Activated T-cell treated with anti-CD3 and anti-CD28 coated beads, Interleukin-2, amount 50 U/mL, for 1 hour (primary cell): ENCODE data around the gene RPL35.
A peak's percentile ranks its signal among the peaks of the same experiment; 100 is the strongest.

Source experiments
- DNase-seq: peaks from one replicate; pipeline ENCODE4 v3.0.0-alpha.2; 2020

Gene RPL35

DNA sequence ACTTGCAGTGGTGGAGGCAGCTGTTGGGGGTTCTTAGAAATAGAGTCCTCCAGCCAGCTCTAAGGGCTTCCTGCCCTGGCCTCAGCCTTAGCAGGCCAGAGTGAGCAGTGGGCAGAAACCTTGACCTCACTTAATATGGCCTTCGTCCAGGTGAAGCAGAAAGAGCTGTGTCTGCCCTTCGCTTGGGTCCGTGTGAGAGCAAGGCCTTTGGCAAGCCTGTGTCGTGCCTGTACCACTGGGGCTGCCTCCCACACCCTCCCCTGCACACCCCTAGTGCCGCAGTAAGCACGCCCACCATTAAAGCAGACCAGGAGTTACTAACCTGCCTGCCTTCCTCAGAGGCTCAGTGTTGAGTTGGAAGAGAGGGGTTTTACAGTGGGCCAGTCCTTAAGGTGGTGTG, 13.7 kb upstream of the RPL35 start:
- no peak for DNase-seq

DNA sequence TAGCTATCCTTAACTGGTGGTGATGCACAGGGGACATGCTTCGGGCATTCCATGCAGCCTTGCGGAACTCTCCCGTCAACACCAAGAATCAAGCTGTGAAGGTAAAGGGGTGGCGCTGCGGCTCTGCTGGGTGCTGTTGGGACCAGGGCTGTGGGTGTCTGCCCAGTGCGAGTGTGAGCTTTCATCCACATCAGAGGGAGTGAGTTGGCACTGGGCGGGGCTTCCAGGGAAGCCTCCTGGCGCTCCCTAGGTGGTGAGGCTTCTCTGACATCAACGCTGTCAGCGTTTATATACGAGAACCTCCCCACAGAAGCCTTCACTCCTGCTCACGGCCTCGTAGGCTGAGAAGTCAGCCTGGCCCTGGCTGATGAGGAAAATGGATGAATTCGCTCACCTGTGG, 11.9 kb upstream of the RPL35 start:
- no peak for DNase-seq

DNA sequence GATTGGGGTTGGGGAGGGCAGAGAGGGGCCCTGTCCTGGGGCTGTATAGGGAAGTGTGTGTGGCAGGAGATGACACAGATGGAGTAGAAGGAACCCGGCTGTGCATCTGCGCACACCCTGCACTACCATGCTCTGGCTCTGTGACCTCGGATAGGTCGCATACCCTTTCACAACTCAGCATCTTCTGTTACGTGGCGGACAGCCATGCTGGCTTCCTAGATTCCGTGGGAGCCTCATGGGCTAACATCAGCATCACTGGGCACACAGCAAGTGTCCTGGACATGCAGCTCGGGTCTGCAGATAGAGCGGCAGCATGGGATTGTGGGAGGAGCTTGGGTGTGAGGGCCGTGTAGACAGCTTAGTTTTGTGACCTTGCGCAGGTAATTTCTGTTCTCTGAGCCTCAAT, 9.4 kb upstream of the RPL35 start:
- no peak for DNase-seq

DNA sequence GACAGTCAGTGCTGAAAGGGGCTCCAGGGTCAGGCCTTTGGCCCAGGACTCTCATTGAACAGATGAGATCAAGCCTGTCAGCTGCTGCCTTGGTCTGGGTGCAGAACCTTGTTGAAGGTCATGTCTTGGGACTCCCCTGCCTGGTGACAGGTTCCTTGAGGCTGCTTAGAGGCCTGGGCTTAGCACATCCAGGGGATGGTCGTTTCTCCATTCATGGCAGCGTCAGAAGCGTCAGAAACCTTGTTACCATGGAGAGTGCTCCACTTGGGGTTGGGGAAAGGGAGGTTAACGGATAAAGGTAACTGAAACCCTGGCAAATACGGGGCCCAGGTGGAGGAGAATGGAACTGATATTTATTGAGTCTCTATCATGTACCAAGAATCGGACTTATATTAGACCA, 9.0 kb upstream of the RPL35 start:
- DNase-seq = no peak

DNA sequence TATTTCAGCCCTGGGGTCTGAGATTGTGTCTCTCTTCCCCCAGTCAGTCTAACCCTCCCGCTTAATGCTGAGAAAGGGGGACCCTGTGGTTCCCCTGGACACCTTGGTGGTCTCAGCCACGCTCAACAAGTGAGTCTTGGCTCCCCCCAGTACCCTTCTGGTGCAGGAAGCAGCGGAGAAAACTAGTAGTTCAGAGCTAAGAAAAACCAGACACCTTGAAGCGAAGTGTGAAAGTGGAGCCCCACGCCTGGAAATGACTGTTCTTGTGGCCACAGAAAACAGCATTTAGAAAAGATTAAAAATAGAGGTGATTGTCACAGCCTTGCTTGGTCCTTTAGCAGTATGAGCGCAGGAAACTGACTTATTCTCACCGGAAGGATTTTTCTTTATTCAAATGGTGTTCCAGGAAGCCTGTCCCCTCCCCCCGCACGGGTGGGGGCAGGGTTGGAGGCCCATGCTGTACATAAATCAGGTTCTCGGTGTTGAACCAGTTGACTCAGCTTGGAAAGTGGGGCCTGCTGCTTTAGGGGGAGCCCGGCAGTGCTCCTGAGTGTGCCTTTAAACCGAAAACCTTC, 8.3 kb upstream of the RPL35 start:
- DNase-seq = peak; percentile 85

DNA sequence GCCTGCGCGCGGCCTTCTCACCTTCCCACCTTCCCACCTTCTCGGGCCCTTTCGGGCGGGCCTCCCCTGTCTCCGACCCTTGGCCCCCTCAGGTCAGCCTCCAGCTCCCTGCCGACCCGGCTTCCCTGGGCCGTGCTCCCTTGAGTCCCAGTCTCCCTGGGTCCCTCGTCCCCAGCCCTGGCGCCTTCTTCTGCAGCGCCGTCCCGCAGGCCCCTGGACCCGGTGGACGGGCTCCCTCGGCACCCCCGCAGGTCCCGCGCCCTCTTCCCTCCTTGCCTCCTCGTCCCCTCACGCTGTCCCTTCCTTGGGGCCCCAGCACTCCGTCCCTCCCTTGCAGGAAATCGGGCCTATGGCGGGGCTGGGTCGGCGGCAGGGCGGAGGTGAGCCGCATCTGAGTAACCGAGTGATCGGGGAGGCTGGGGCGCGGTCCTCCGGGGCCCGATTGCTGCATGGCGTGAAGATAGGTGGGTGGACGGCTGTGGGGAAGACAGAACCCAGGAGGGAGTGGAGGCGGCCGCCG, 7.8 kb upstream of the RPL35 start:
- DNase-seq = no peak

DNA sequence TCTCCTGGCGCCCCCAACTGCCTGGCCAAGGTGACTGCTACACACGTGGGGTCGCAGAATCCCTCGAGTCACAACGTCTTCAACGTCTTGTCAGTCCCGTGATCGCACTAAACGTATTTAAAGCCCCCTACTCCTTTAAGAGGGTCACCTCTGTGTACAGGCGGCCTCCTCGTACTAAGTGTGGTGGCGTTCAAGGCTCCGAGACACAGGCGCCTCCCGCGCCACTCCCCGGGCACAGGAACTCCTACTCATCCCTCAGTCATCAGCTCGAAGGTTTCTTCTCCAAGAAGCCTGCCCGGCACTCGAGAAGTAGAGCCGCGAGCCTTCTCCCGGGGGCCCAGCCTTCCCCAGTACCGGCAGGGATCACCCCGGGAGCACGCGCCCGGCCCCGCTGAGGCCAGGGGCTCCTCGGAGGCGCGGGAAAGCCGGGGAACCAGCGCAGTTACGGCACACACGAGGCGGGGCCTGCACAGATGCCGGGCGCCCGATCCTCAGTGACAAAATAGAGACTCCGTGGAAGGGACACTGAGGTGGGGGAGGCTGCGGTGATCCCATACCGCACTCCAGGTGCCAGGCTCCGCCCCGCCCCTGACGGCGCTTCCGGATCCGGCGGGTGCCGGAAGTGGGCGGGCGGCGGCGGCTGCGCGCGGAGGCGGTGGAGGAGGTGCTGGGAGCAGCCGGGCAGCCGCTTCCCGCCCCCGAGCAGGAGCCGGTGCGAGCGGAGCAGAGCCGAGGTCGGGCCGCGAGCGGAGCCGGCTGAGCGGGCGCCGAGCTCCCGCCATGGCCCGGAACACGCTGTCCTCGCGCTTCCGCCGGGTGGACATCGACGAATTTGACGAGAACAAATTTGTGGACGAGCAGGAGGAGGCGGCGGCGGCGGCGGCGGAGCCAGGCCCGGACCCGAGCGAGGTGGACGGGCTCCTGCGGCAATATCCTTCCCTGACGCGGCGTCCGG, 7.0 kb upstream of the RPL35 start:
- DNase-seq = peak; percentile 93

DNA sequence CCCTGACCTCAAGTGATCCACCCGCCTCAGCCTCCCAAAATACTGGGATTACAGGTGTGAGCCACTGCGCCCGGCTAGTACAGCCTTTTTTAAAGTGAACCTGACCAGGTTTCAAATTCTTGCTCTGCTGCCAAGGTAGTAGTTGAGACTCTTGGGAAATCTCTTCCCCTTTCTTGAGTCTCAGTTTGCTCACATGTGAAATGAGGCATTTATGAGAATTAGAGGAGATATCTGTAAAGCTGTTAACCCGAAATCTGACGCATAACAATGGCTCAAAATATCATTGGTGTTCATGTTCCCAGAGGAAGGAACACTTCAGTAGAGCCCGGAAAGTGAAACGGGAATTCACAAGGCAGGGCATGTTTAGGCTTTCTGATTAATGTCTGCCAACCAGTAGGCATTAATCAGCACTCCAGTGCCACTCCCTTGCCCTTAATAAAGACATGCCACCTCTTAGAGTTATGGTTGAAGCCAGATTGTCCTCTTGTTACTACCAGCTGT, 1.7 kb upstream of the RPL35 start:
- DNase-seq = no peak

DNA sequence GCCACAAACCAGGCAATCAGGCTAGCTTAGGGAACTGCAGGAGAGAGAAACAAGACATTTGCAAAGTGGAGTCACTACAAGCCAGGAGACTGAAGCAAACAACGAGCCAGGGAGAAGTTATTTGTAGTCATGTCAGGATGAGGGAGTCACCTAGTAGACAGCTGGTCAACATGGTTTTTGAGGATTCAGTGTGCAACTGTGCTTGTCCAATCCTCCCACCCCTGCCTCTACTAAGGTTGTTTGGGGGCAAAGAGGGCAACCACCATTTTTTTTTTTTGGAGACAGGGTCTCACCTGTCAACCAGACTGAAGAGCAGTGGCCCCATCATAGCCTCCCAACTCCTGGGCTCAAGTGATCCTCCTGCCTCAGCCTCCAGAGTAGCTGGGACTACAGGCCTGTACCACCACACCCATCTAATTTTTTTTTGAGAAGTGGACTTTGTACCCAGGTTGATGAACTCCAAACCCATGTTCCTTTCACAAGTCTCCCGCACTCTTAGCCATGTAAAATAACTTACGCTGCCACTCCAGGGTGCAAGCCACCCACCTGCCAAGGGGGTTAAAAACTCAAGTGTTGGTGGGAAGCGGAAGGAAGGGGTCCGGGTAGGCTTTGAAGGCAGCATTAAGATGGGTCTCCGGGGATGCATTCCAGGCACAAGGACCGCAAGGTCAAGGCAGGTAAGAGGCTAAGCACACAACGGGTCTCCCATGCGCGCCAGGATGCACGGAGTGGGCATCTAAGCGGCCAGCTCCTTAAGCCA, 995 bp downstream of the RPL35 start:
- DNase-seq = no peak

DNA sequence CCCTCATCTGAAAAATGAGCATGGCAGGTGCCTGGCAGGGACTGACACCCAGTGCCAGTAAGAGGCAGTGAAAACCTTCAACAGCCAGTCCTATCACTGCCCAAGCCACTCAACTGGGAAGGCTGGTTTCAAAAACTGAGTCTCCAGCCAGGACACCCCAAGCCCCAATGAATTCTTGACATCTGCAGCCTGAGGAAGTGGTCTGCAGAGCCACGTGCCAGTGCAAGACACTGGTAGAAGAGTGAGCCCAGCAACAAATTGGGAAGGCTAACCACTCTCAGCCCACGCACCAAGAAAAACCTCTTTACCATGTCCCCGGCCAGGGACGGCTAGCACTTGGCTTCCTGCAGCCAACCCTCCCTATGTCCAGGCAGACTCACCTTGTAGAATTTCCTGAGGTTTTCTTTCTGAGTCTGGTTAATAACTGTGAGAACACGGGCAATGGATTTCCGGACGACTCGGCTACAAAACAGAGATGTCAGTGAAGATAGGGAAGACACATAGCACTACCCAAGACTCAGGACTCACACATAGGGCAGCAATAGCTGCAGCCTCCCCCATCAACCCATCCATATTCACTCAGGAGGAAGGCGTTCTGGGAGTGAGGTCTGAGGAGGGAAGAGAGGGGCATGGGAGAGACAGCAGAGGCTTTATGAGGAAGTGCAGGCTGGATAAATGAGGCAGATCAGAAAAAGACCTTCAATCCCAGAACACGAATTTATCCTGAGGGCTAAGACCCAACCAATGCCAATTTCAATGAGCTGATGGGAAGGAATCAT, 1.8 kb downstream of the RPL35 start:
- no peak for DNase-seq

DNA sequence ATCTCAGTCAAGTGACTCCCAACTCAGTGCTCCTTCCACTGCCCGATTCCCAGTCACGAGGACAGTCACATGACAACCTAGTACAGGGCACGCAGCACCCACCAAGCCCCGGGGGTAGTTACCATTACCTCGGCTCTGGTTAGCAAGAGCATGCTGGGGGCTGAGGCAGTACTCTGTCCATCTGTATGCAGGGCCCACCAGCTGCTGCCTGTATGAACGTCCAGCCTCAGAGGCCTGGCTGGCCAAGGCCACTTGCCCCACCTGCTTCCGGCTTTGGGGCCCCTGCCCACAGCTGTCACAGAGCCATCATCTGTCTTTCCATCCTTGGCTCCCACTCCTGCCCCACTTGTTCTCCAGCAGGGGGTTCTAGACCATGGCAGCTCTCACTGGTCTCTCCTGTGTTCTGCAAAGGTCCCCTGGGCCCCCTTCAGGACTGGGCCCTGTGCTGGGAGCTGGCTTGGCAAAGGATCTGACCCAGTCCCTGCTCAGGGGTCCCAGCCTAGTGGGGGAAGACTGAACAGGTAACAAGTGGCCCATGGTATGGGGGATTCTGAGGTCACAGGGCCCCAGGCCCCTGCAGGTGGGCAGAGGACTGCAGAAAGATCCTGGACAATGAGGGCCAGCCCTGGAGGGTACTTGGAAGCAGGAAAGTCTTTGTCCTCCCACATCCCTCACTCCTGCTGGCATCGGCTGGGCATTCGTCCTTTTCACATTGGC, 3.3 kb downstream of the RPL35 start:
- DNase-seq = no peak

DNA sequence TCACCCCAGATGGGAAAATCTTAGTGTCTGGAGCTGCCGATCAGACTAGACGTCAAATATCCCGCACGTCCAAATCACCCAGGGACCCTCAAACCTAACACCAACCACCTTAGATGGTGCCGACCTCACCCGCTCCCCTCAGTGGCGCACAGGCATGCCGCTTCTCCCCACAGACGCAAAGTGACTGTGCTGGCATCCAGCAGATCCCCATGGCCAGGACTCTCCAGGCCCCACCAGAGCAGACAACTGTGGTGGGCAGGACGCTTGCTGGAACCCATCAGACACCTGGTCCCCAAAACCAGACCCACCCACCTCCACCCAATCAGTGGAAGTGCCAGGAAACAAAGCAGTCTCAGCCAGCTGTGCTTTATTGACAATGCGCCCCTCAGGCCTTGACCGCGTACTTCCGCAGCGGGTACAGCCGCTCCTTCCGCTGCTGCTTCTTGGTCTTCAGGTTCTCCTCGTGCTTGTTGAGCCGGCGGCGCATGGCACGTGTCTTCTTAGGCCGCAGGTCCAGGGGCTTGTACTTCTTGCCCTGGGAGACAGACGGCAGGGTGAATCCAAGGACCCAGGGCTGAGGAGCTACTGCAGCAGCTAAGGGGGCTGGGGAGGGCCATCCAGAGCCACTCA, 4.1 kb downstream of the RPL35 start:
- no peak for DNase-seq

DNA sequence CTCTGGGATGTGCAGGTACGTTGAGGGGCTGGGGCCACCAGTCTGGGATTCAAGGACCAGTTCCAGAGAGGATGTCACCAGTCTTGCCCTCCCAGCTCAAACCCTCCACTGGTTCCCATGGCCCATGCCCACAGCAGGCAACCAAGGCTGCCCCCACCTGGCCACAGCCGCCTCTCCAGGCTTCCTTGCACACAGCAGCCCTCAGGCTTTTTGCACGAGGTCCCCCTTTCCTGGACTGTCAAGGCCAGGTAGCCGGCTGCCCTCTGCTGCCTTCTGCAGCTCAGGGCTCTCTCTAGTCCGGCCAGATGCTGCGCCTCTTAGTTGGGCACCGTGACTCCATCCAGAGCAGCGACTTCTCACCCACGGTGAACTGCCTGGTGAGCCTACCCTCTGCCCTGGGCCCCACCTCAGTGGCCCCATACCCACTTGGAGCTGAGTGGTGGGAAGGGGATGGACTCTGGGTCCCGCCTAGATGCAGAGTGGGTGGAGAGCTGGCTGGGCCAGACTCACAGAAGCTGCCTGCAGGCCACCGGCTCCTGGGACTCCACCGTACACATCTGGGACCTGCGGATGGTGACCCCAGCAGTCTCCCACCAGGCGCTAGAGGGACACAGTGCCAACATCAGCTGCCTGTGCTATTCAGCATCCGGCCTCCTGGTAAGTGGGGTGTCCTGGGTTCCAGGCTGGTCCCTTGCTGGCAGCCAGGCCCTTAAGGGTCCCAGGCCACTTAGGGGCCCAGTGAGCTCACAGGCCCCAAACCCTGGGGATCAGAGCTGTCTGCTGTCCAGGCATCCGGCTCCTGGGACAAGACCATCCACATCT, 5.6 kb downstream of the RPL35 start:
- no peak for DNase-seq

DNA sequence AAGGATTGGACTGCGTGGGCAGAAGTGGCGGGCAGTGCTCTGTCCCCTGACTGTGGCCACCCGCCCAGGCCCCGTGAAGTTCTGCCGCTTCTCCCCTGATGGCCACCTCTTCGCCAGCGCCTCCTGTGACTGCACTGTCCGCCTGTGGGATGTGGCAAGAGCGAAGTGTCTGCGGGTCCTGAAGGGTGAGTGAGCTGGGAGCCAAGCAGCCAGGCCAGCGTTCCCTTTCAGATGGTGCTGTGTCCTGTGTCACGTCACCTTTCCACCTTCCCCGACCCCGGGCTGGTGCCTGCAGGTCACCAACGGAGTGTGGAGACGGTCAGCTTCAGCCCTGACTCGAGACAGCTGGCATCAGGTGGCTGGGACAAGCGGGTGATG, 6.2 kb downstream of the RPL35 start:
- no peak for DNase-seq

DNA sequence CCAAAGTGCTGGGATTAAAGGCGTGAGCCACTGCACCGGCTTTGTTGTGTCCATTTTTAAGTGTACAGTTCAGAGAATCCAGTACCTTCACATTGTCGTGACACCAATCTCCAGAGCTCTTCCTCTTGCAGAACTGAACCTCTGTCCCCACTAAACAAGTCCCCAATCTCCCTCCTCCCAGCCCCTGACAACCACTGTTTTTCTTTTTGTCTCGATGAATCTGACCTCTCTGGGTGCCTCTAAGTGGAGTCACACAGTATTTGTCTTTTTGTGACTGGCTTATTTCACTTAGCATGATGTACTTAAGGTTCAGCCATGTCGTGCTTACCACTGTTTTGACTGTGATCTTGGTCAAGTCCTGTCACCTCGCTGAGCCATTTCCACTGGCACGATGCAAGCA, 6.9 kb downstream of the RPL35 start:
- no peak for DNase-seq

DNA sequence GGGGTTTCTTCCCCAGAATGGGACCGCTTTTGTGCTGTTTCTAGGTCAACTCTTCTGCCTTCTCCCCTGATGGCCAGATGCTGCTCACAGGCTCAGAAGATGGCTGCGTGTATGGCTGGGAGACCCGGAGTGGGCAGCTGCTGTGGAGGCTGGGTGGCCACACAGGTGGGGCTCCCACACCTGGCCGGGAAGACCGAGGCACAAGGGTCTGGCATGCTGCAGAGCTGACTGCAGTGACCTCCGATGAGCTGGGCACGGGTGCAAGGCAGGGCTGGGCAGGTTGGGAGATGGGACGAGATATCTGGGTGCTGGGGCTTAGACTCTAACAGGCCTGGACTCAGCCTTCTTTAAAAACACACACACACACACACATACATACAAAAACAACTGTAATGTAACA, 7.6 kb downstream of the RPL35 start:
- no peak for DNase-seq

DNA sequence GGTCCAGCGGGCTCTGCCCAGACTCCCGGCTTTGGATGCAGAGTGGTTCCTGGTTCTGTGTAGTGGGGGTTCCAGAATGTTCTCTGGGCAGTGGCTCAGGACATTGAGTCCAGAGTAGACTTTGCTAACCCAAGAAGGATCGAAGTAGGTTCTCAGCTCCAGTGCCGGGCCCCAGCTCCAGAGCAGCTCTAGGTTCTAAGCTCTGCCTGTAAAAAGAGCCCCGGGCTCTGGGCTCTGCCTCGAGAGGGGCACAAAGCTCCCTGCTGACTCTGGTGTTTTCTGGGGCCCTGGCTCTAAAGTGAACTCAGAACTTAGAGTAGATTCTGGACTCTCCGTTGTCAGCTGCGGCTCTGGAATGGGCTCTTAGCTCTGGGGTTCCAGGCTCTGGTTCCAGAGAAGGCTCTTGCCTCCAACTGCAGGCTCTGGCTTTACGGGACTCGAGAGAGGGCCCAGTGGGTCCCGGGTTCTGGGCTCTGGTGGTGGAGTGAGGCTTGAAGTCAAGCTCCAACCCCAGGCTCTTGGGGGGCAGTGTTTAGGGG, 8.1 kb downstream of the RPL35 start:
- no peak for DNase-seq

DNA sequence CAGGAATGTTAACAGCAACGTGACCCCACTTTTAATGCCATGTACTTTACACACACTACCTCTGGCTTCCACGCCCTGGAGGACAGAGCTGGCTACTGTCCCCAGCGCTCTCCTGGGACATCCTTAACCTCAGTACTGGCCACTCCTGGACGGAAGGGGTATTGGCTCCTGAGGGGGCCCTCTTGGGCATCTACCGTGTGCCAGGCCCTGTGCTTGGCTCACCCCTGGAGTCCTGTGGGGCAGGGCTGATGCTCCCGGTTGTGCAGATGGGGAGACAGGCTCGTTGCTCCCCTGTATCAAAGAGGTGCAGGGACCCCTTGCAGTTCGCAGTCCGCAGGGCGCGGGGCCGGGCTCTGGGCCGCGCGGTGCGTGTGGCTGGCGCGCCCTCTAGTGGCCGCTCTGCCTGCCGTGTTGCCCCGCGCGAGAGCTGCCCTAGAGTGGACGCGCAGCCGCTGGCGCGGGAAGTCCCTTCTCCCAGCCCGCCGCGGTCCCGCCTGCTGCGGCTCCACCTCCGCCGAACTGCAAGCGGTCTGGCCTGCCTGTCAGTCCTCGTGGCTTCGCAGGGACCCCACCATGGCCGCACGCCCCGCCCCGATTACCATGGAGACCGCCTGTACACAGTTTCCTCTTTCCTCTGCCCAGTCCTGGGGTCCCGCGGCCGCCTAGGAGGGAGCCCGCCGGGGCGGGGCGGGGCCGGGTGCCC, 8.8 kb downstream of the RPL35 start, which contains the start of gene WDR38:
WDR38 (plus strand) TSS at position 632 of the 703 bp plus-strand sequence. CDS start 72 bp downstream, outside the sequence.
- peak; percentile 82 for DNase-seq

DNA sequence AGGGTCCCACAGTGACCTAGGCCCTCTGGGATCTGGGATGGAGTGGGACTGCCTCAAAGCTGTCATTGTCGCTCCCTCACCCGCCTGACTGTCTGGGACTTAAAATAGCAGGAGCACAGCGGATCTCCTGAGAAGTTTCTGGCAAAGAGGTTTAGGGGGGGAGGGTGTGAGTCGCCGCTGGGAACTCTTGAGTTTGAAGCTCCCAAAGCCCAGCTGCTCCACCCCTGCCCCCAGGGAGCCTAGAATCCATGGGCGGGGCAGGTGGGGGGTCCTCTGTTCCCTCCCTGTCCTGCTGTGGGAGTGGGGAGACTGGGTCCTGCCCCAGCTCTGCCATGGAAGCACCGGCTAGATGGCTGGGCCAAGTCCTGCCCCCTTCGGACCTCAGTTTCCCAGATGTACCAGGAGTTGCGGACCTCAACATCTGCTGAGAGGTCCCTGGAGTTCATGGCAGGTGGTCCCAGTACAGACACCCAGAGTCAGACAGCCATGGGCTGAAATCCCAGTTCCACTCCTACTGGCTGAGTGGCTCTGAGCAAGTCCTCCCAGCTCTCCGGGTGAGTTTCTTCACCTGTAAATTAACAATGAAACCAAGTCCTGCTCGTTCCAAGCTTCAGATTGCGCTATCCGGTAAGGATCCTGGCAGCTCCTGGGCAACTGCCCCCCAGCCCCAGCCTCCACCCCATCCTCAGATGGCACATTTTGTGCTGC, 9.5 kb downstream of the RPL35 start:
- DNase-seq = no peak
